H9 (cell line): ENCODE results near the gene AMTN. TPM values are rescaled to one million over a fixed set of nuclear protein-coding genes. Genes with fewer than 3 reads are reported as not detected.

Experiments used
- DNase-seq: peaks from one replicate; pipeline ENCODE4 v3.0.0-alpha.2; 2017
- H2AFZ ChIP-seq: one replicate; pipeline ENCODE4 v1.6.1; 2013; ENCODE audit warnings: mild to moderate bottlenecking, low read length, control low read depth, moderate library complexity
- H2AK5ac ChIP-seq: 2 replicates; pipeline ENCODE4 v1.6.1; 2013; ENCODE audit warnings: low read length, control low read depth, mixed read lengths; ENCODE audit not compliant: insufficient read length
- H2BK120ac ChIP-seq: one replicate; pipeline ENCODE4 v1.6.1; 2013; ENCODE audit warnings: low read depth, mild to moderate bottlenecking, low read length, control low read depth, inconsistent platforms; ENCODE audit not compliant: poor library complexity, severe bottlenecking
- H2BK12ac ChIP-seq: 2 replicates; pipeline ENCODE4 v1.6.1; 2013; ENCODE audit warnings: low read length, control low read depth, mixed read lengths, low read depth; ENCODE audit not compliant: insufficient read length
- H2BK15ac ChIP-seq: 2 replicates; pipeline ENCODE4 v1.6.1; 2013; ENCODE audit warnings: low read depth, low read length, control low read depth
- H2BK20ac ChIP-seq: one replicate; pipeline ENCODE4 v1.6.1; 2013; ENCODE audit warnings: low read depth, mild to moderate bottlenecking, low read length, control low read depth, inconsistent platforms; ENCODE audit not compliant: poor library complexity, severe bottlenecking
- H2BK5ac ChIP-seq: 2 replicates; pipeline ENCODE4 v1.6.1; 2013; ENCODE audit warnings: low read length, control low read depth, mixed read lengths; ENCODE audit not compliant: insufficient read length
- H3K14ac ChIP-seq: 2 replicates; pipeline ENCODE4 v1.6.1; 2013; ENCODE audit warnings: low read length, control low read depth; ENCODE audit not compliant: insufficient read depth
- H3K18ac ChIP-seq: 2 replicates; pipeline ENCODE4 v1.6.1; 2013; ENCODE audit warnings: low read depth, mild to moderate bottlenecking, mixed read lengths, low read length, control low read depth; ENCODE audit not compliant: insufficient read length
- H3K23ac ChIP-seq: 2 replicates; pipeline ENCODE4 v1.6.1; 2013; ENCODE audit warnings: low read length, control low read depth, mixed read lengths, low read depth; ENCODE audit not compliant: insufficient read length
- H3K23me2 ChIP-seq: 2 replicates; pipeline ENCODE4 v1.6.1; 2013; ENCODE audit warnings: low read depth, mild to moderate bottlenecking, mixed read lengths, low read length, control low read depth; ENCODE audit not compliant: insufficient read length, poor library complexity, severe bottlenecking
- H3K27ac ChIP-seq: 2 replicates; pipeline ENCODE4 v1.5.1; 2013; ENCODE audit warnings: low read length, control low read depth, mixed read lengths, low read depth; ENCODE audit not compliant: insufficient read length
- H3K27me3 ChIP-seq: 2 replicates; pipeline ENCODE4 v1.6.1; 2013; ENCODE audit warnings: low read length, control low read depth, inconsistent platforms; ENCODE audit not compliant: insufficient read depth
- H3K4ac ChIP-seq: 2 replicates; pipeline ENCODE4 v1.6.1; 2013; ENCODE audit warnings: low read depth, mild to moderate bottlenecking, control low read depth, inconsistent platforms, low read length, moderate library complexity
- H3K4me1 ChIP-seq: 2 replicates; pipeline ENCODE4 v1.6.1; 2013; ENCODE audit warnings: low read length, control low read depth, inconsistent platforms; ENCODE audit not compliant: insufficient read depth
- H3K4me2 ChIP-seq: 2 replicates; pipeline ENCODE4 v1.6.1; 2013; ENCODE audit warnings: low read length, control low read depth, mixed read lengths; ENCODE audit not compliant: insufficient read length, insufficient read depth
- H3K56ac ChIP-seq: 2 replicates; pipeline ENCODE4 v1.6.1; 2013; ENCODE audit warnings: low read depth, mild to moderate bottlenecking, mixed read lengths, low read length, control low read depth; ENCODE audit not compliant: insufficient read length
- H3K79me1 ChIP-seq: 2 replicates; pipeline ENCODE4 v1.6.1; 2013; ENCODE audit warnings: low read depth, mild to moderate bottlenecking, moderate library complexity, low read length, control low read depth, inconsistent platforms; ENCODE audit not compliant: insufficient read depth, poor library complexity, severe bottlenecking
- H3K79me2 ChIP-seq: 2 replicates; pipeline ENCODE4 v1.6.1; 2013; ENCODE audit warnings: low read length, control low read depth, inconsistent platforms; ENCODE audit not compliant: insufficient read depth
- H3K9ac ChIP-seq: 2 replicates; pipeline ENCODE4 v1.6.1; 2013; ENCODE audit warnings: low read length, control low read depth, mixed read lengths; ENCODE audit not compliant: insufficient read length; ENCODE audit errors: extremely low read depth
- H3K9me3 ChIP-seq: one replicate; pipeline ENCODE4 v1.6.1; 2013; ENCODE audit warnings: low read depth, low read length, inconsistent platforms; ENCODE audit not compliant: control insufficient read depth
- H3T11ph ChIP-seq: one replicate; pipeline ENCODE4 v1.6.1; 2013; ENCODE audit warnings: mild to moderate bottlenecking, low read length, control low read depth, inconsistent platforms
- H4K20me1 ChIP-seq: one replicate; pipeline ENCODE4 v1.6.1; 2013; ENCODE audit not compliant: control insufficient read depth, insufficient read length, insufficient read depth
- H4K5ac ChIP-seq: 2 replicates; pipeline ENCODE4 v1.6.1; 2013; ENCODE audit warnings: low read depth, mild to moderate bottlenecking, mixed read lengths, low read length, control low read depth; ENCODE audit not compliant: insufficient read length
- H4K8ac ChIP-seq: replicated peaks from 2 replicates; pipeline ENCODE4 v1.6.1; 2013; ENCODE audit warnings: low read length, control low read depth, mixed read lengths, low read depth; ENCODE audit not compliant: insufficient read length
- H4K91ac ChIP-seq: 2 replicates; pipeline ENCODE4 v1.6.1; 2013; ENCODE audit warnings: low read depth, mild to moderate bottlenecking, moderate library complexity, mixed read lengths, low read length, control low read depth; ENCODE audit not compliant: insufficient read length
- H3K27ac Mint-ChIP-seq, 3 experiments: 2 replicates in 2 of 3; 3 replicates in 1 of 3; pipeline ENCODE4 v1.8.0; 2020 to 2021; ENCODE audit warnings: mixed read lengths in 3 of 3, mild to moderate bottlenecking in 1 of 3, moderate library complexity in 1 of 3
- H3K27me3 Mint-ChIP-seq: 2 replicates; pipeline ENCODE4 v1.8.0; 2021; ENCODE audit warnings: low read depth, mild to moderate bottlenecking, moderate library complexity, mixed read lengths
- H3K36me3 Mint-ChIP-seq, 3 experiments: 2 replicates in 2 of 3; 3 replicates in 1 of 3; pipeline ENCODE4 v1.8.0; 2020 to 2021; ENCODE audit warnings: low read depth in 3 of 3, mixed read lengths in 3 of 3; ENCODE audit not compliant: insufficient read depth in 1 of 3
- H3K4me1 Mint-ChIP-seq, 2 experiments: 2 replicates each; pipeline ENCODE4 v1.8.0; 2020; ENCODE audit warnings: mixed read lengths in 2 of 2
- H3K4me3 Mint-ChIP-seq, 2 experiments: 2 replicates in 1 of 2; 3 replicates in 1 of 2; pipeline ENCODE4 v1.8.0; 2020 to 2021; ENCODE audit warnings: mild to moderate bottlenecking in 2 of 2, mixed read lengths in 2 of 2, moderate library complexity in 1 of 2
- H3K9me3 Mint-ChIP-seq, 2 experiments: 2 replicates in 1 of 2; 3 replicates in 1 of 2; pipeline ENCODE4 v1.8.0; 2020; ENCODE audit warnings: mild to moderate bottlenecking in 2 of 2, mixed read lengths in 2 of 2, moderate library complexity in 1 of 2
- WGBS: extraction: QIAGEN DNeasy Blood & Tissue Kit; methylation state at CpG from one replicate; pipeline ENCODE4 v1.1.7; 2013; ENCODE audit warnings: missing lambda C conversion rate, low lambda C conversion rate, mixed read lengths; ENCODE audit not compliant: insufficient read length; ENCODE audit errors: extremely low coverage; 5-methylcytosine and 5-hydroxymethylcytosine counted together
- total RNA-seq: library from RNA; stranded (reverse); gene quantifications from 2 replicates; pipeline ENCODE4 v1.2.1, GENCODE V29; 2021
- TF ChIP-seq, protein P1 (sequence below): fragments of 200-600 bp; sonication (generic); conservative IDR thresholded peaks from 3 replicates; pipeline ENCODE4 v1.8.0; 2021; ENCODE audit warnings: antibody characterized with exemption, mild to moderate bottlenecking

The AMTN gene
- total RNA-seq, 1 experiment from 2014 or later = not detected

DNA sequence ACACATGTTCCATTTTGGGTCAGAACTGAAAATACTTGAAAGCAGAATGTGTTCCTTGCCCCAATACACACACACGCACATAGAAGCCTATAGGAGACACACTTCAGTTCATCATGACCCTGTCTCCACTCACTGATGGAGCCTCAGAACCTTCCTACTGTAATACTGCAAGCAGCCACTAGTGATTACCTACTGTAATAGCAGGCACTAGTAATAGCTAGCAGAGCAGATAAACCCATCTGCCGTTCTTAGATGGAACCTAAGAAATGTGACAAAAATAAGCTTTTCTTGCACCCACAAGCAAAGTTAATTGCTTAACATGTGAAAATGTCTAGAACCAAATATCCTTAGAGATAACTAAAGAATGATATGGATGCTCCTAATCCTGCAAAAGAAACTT lies 13.6 kb downstream of the AMTN start:
- no peaks in the 10 kb centered on the region for H4K20me1 ChIP-seq
- no peak overlapping the region for H3K4ac ChIP-seq
- H3K4me1 ChIP-seq = no peaks in the 10 kb centered on the region
- H4K8ac ChIP-seq = no peak overlapping the region
- Mint-ChIP-seq H3K4me1 (no peaks in the 10 kb centered on the region), H3K9me3 (peaks cover 0 to 2% of the 10 kb centered on the region in 2 experiments; a peak in 1 of 5 replicates), H3K27ac (no peak overlapping the region), H3K36me3 (no peaks in the 10 kb centered on the region), H3K27me3 (no peaks in the 10 kb centered on the region; the same call in 1 of the 2 replicates), H3K4me3 (no peak overlapping the region)
- H3K23ac ChIP-seq = no peak overlapping the region
- no peak overlapping the region for H4K5ac ChIP-seq
- TF ChIP-seq, protein P1, sequence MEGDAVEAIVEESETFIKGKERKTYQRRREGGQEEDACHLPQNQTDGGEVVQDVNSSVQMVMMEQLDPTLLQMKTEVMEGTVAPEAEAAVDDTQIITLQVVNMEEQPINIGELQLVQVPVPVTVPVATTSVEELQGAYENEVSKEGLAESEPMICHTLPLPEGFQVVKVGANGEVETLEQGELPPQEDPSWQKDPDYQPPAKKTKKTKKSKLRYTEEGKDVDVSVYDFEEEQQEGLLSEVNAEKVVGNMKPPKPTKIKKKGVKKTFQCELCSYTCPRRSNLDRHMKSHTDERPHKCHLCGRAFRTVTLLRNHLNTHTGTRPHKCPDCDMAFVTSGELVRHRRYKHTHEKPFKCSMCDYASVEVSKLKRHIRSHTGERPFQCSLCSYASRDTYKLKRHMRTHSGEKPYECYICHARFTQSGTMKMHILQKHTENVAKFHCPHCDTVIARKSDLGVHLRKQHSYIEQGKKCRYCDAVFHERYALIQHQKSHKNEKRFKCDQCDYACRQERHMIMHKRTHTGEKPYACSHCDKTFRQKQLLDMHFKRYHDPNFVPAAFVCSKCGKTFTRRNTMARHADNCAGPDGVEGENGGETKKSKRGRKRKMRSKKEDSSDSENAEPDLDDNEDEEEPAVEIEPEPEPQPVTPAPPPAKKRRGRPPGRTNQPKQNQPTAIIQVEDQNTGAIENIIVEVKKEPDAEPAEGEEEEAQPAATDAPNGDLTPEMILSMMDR = peak; percentile 51
- H3K9me3 ChIP-seq = no peaks in the 10 kb centered on the region
- no peak overlapping the region for H3K4me2 ChIP-seq
- no peak overlapping the region for H2BK15ac ChIP-seq
- no peak overlapping the region for H3K18ac ChIP-seq
- H2AK5ac ChIP-seq = no peak overlapping the region
- no peak overlapping the region for H2AFZ ChIP-seq
- H3K56ac ChIP-seq = no peak overlapping the region
- H3K27me3 ChIP-seq = no peaks in the 10 kb centered on the region
- H3K9ac ChIP-seq = no peak overlapping the region
- H2BK5ac ChIP-seq = no peak overlapping the region
- no peak overlapping the region for H2BK120ac ChIP-seq
- no peak overlapping the region for H4K91ac ChIP-seq
- no peaks in the 10 kb centered on the region for H3K79me1 ChIP-seq
- no peak overlapping the region for H3K14ac ChIP-seq
- no peaks in the 10 kb centered on the region for H3K23me2 ChIP-seq
- no peak overlapping the region for H3T11ph ChIP-seq
- H3K27ac ChIP-seq = no peak overlapping the region
- WGBS = no CpG with 5 or more reads among the region's 2 CpGs
- no peak for DNase-seq
- H2BK20ac ChIP-seq = no peak overlapping the region
- H3K79me2 ChIP-seq = no peaks in the 10 kb centered on the region
- H2BK12ac ChIP-seq = no peak overlapping the region
